Bronchial epithelial cell (primary cell): Measurements from ENCODE around the gene ALDH1B1. TPM values are rescaled to one million over a fixed set of nuclear protein-coding genes. Genes with fewer than 3 reads are reported as not detected.

Source experiments
- DNase-seq: peaks from one replicate; pipeline ENCODE4 v3.0.0-alpha.2; 2010; ENCODE audit warnings: low read depth
- FAIRE-seq: peaks from 2 replicates; lab custom pipeline; 2011; peaks lifted over from hg19 to GRCh38; lab: Jason Lieb, UNC
- H3K27me3 ChIP-seq: 2 replicates; pipeline ENCODE4 v1.5.1; 2011; ENCODE audit warnings: low read length; ENCODE audit not compliant: control insufficient read depth, insufficient read depth
- H3K36me3 ChIP-seq: 2 replicates; pipeline ENCODE4 v1.5.1; 2011; ENCODE audit warnings: low read length; ENCODE audit not compliant: control insufficient read depth, insufficient read depth
- H3K4me3 ChIP-seq: 2 replicates; pipeline ENCODE4 v1.5.1; 2011; ENCODE audit warnings: mild to moderate bottlenecking, low read depth, low read length, control low read depth
- total RNA-seq: library from RNA; depleted of rRNA; stranded (reverse); fragments of >200 nt; gene quantifications from 2 replicates; pipeline ENCODE4 v1.2.1, GENCODE V29; 2014
- TF ChIP-seq, protein P1 (sequence below): IDR thresholded peaks from 2 replicates; pipeline ENCODE4 v1.5.1; 2011; ENCODE audit warnings: mild to moderate bottlenecking, moderate library complexity, low read length, control low read depth, inconsistent platforms; ENCODE audit not compliant: insufficient read depth, severe bottlenecking

The ALDH1B1 gene
- total RNA-seq, 1 donor from 2014 or later = 11.1 TPM

DNA sequence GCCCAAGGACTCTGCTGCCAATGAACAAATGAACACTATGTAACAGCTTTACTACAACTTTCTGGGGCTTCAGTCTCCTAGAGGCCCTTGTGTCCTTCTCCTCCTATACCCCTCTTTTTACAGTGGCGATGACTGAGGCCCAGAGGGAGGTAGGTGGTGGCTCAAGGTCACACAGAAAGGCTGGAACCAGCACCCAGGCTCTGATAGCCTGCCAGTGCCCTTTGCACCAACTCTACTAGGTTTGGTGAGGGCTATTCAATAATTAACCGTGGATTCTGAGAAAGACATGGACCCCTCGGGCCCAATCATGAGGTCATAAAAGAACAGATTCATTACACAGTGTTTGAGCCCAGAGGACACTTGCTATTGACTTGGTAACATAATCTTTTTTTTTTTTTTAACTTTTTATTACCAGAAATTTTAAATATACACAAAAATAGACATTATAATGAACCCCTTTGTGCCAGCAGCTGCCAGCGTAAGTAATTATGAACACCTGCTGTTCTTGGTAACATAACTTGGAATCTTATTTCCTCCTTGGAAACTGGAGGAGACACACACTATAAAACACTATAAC lies 6.1 kb upstream of the ALDH1B1 start:
- no peak overlapping the region for H3K4me3 ChIP-seq
- no peak for DNase-seq
- TF ChIP-seq, protein P1, sequence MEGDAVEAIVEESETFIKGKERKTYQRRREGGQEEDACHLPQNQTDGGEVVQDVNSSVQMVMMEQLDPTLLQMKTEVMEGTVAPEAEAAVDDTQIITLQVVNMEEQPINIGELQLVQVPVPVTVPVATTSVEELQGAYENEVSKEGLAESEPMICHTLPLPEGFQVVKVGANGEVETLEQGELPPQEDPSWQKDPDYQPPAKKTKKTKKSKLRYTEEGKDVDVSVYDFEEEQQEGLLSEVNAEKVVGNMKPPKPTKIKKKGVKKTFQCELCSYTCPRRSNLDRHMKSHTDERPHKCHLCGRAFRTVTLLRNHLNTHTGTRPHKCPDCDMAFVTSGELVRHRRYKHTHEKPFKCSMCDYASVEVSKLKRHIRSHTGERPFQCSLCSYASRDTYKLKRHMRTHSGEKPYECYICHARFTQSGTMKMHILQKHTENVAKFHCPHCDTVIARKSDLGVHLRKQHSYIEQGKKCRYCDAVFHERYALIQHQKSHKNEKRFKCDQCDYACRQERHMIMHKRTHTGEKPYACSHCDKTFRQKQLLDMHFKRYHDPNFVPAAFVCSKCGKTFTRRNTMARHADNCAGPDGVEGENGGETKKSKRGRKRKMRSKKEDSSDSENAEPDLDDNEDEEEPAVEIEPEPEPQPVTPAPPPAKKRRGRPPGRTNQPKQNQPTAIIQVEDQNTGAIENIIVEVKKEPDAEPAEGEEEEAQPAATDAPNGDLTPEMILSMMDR = no peak
- FAIRE-seq = no peak
- H3K36me3 ChIP-seq = no peaks in the 10 kb centered on the region
- no peaks in the 10 kb centered on the region for H3K27me3 ChIP-seq

DNA sequence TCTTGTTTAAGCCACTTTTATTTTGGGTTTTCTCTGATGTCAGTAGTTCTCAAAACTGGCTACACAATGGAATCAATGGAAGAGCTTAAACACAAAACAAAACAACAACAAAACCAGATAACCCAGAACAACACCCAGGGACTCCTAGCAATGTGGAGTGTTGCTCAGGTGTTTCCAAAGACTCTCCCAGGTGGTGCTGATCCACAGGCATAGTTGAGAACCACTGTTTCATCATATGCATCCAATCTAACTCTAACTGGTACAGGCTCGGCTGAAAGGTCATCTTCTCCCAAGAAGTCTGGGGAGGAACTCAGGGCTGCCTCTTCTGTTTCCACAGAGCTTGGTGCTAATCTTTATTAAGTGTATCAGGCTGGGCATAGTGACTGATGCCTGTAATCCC lies 5.4 kb upstream of the ALDH1B1 start:
- FAIRE-seq = no peak
- no peak overlapping the region for H3K4me3 ChIP-seq
- TF ChIP-seq, protein P1 = no peak
- H3K27me3 ChIP-seq = no peaks in the 10 kb centered on the region
- no peaks in the 10 kb centered on the region for H3K36me3 ChIP-seq
- DNase-seq = no peak

DNA sequence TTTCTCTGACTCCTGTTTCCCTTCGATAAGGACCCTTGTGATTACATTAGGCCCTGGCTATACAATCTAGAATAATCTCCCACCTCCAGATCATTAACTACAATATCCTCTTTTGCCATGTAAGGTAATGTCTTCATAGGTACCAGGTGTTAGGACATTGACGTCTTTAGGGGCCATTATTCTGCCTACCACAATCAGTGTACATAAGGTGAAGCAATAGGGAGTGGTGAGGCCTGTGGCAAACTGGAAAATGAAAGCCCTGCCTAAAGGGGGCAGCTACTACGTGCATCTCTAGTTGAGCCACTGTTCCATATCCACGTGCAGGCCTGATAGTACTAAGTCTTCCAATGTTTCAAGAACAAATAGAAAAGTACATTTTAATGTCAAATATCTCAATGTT lies 4.8 kb upstream of the ALDH1B1 start:
- Histone ChIP-seq H3K36me3 (no peaks in the 10 kb centered on the region), H3K4me3 (no peak overlapping the region), H3K27me3 (no peaks in the 10 kb centered on the region)
- FAIRE-seq (no peak), DNase-seq (no peak)
- TF ChIP-seq, protein P1 = no peak

DNA sequence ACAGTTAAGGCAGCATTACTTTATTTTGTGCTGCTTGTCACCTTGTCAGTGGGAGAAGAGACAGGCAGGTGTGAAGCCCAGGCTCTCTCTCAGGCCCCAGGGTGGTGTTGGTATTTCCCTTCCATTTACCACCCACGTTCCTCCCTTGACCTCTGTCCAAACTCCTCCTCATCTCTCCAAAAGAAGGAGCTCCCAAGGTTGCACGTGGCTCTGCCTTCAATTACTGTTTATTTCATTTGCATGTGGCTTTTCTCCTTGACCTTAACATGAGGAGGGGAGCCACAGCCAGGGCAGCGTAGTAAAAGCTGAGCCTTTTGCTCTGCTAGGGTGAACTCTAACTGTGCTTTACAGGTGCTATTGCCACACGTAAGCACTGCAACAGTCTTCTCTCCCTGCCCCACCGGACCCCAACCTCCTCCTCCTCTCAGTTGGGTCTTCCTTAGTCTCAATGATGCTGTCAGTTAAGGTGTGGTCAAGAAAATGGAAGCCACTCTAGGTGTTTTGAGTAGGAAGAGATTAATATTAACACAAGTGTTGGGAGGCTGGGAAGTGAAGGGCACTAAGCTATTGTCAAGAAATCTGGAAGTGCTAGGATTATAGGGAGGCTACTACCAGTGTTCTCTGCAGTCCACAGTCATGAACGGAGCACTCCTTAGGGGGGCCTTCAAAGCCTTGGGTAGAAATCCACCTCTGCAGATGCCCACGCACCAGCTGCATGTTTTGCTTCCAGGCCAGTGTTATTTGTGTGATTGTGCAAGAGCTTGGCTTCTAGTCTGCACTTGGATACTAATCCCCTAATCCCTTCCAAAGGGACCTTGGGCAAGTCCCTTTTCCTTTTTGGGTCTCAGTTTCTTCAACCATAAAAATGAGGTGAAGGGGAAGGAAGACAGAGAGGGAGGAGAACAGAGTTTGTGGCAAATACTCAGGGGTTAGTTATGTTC lies 3.9 kb upstream of the ALDH1B1 start:
- DNase-seq (no peak), FAIRE-seq (no peak)

DNA sequence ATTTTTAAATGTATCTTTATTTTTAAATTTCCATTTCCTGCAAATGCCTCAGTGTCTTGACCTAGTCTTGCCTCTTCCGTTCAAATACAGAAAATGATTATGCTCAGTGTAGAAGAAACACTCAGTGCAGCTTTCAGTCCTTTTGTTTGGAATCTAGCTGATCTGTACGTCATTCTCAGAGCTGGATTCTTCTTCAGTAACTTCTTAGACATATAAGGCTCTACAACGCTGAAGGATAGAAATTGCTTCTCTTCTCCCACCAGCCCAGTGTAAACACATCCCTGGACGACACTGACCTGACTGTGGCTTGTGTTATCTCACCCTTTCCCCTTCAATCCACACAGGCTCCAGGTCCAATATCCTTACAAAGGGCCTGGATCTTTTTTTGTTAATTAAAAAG lies 3.2 kb upstream of the ALDH1B1 start:
- no peak for FAIRE-seq
- TF ChIP-seq, protein P1 = no peak
- no peak overlapping the region for H3K4me3 ChIP-seq
- no peaks in the 10 kb centered on the region for H3K36me3 ChIP-seq
- no peak for DNase-seq
- H3K27me3 ChIP-seq = no peaks in the 10 kb centered on the region

More for the DNA sequence above, 3.9 kb upstream of the ALDH1B1 start:
- no peaks in the 10 kb centered on the region for H3K36me3 ChIP-seq
- no peak overlapping the region for H3K4me3 ChIP-seq
- TF ChIP-seq, protein P1 = no peak
- no peaks in the 10 kb centered on the region for H3K27me3 ChIP-seq
